ENCODE measurements around the gene GCC2. TPM values are rescaled to one million over a fixed set of nuclear protein-coding genes. Genes with fewer than 3 reads are reported as not detected.

The GCC2 gene
- total and polyA plus RNA-seq, 9 of the 15 experiments (the other 6 are each of a cell fraction or from before 2014, with no cell fraction given), result 11.4 to 35.7 (median 19.9) TPM

GRCh38 chr2:108533832-108534583 lies 85.0 kb downstream of the GCC2 start, which contains the start of gene LIMS1:
TSS of gene LIMS1 (plus strand) at chr2:108534470. CDS start at chr2:108534563, 93 bp downstream.
- Histone ChIP-seq H3K9me1 (ENCODE audit: control insufficient read depth, insufficient read depth, low read length) (no peaks in the 10 kb centered on the region), H4K20me1 (replicated peaks; ENCODE audit: control insufficient read depth, insufficient read depth, low read length) (peaks cover 16% of the 10 kb centered on the region; the same call in 1 of the 2 replicates), H3K9ac (ENCODE audit: insufficient read depth in 1 of 2, low read depth in 2 of 2, low read length in 2 of 2) (peak within 1 kb of the TSS; percentile 83 to 97), H2AFZ (ENCODE audit: low read depth, low read length) (peak within 1 kb of the TSS; percentile 95), H3K27ac (ENCODE audit: extremely low read depth, low read depth, low read length) (peak within 1 kb of the TSS; percentile 93), H3K36me3 (ENCODE audit: control insufficient read depth, insufficient read depth, low read length) (peaks cover 3% of the 10 kb centered on the region; the same call in 2 of the 3 replicates), H3K27me3 (ENCODE audit: control insufficient read depth in 2 of 2, insufficient read depth in 2 of 2, low read length in 2 of 2) (no peaks in the 10 kb centered on the region), H3K4me1 (replicated peaks in 1 of 2; ENCODE audit: control insufficient read depth in 2 of 2, insufficient read depth in 2 of 2, low read length in 2 of 2) (peaks cover 23 to 25% of the 10 kb centered on the region in 2 experiments), H3K4me2 (ENCODE audit: insufficient read depth, low read length) (peak within 1 kb of the TSS; percentile 88), H3K79me2 (ENCODE audit: control insufficient read depth, insufficient read depth, low read length) (peaks cover 53% of the 10 kb centered on the region), H3K9me3 (replicated peaks; ENCODE audit: control insufficient read depth, insufficient read depth, low read depth, low read length) (no peaks in the 10 kb centered on the region), H3K4me3 (peak within 1 kb of the TSS; percentile 86)
- WGBS (ENCODE audit: insufficient coverage, low coverage, missing lambda C conversion rate), result under 1% methylated on average over 34 of the region's 87 CpGs
- DNase-seq (ENCODE audit: extremely low read depth in 1 of 4, low spot score in 3 of 4), result peak; percentile 88 to 97 (median 95)
- CTCF ChIA-PET (ENCODE audit: low intra/inter-chr PET ratio), result no interaction called here
- intact Hi-C loops (cut with micrococcal nuclease) (loop anchor here (5.0 kb wide), 1 partner anchor 103 kb away; no protein-coding TSS in a partner anchor), in situ Hi-C loops (cut with MboI) (no loop called here)
- POLR2A ChIA-PET, result interaction anchor here (0.6 to 3.2 kb wide), 11 partner anchors 13 to 823 kb away, joined by 3 to 21 read pairs (median 4); no protein-coding TSS in a partner anchor
- peak; percentile 90 for ATAC-seq
- FAIRE-seq, result no peak
- BruUV-seq (replicated peaks), result no TSS peak
- TF ChIP-seq ZNF41 (CRISPR knock-in tag; conservative IDR thresholded peaks at IDR 0.05), result no peak
- TF ChIP-seq, protein P1, sequence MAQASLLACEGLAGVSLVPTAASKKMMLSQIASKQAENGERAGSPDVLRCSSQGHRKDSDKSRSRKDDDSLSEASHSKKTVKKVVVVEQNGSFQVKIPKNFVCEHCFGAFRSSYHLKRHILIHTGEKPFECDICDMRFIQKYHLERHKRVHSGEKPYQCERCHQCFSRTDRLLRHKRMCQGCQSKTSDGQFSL (CRISPR knock-in tag; IDR thresholded peaks at IDR 0.05), result peak; percentile 89
- TF ChIP-seq, protein P1 (tag; IDR thresholded peaks at IDR 0.05), result peak in 1 of 2 experiments; percentile 75; a peak in 2 of 4 replicates
- no peak for TF ChIP-seq ZBTB11 (CRISPR knock-in tag; IDR thresholded peaks at IDR 0.05)
- TF ChIP-seq NFIC (IDR thresholded peaks at IDR 0.05), result peak; percentile 55
- TF ChIP-seq CTBP1 (IDR thresholded peaks at IDR 0.05; ENCODE audit: borderline replicate concordance), result peak; percentile 30; the same call in 1 of the 2 replicates
- TF ChIP-seq NR2C2 (CRISPR knock-in tag; IDR thresholded peaks at IDR 0.05), result no peak; the same call in 1 of the 2 replicates
- TF ChIP-seq NR2C2 (tag; IDR thresholded peaks at IDR 0.05), result no peak; the same call in 1 of the 2 replicates
- TF ChIP-seq MTA3 (IDR thresholded peaks at IDR 0.05; ENCODE audit: borderline replicate concordance), result peak; percentile 75
- TF ChIP-seq RBM22 (IDR thresholded peaks at IDR 0.05; ENCODE audit: low read depth, low read length, poor library complexity, severe bottlenecking), result no peak
- TF ChIP-seq ERF (CRISPR knock-in tag; IDR thresholded peaks at IDR 0.05), result peak; percentile 86; the same call in 1 of the 2 replicates
- no peak for TF ChIP-seq ZNF75A (CRISPR knock-in tag; IDR thresholded peaks at IDR 0.05)
- no peak for TF ChIP-seq ZNF584 (CRISPR knock-in tag; IDR thresholded peaks at IDR 0.05; ENCODE audit: low read depth)
- peak in 1 of 2 experiments; percentile 70; a peak in 1 of 4 replicates for TF ChIP-seq KDM4B (IDR thresholded peaks at IDR 0.05; ENCODE audit: borderline replicate concordance in 2 of 2, low read depth in 1 of 2)
- TF ChIP-seq KAT7 (CRISPR knock-in tag; IDR thresholded peaks at IDR 0.05; ENCODE audit: borderline replicate concordance), result peak; percentile 98; the same call in 1 of the 2 replicates
- 0 out of 2 replicates have a peak, but pooled peaks have one; percentile 19 for TF ChIP-seq CREB1 (IDR thresholded peaks at IDR 0.05)
- peak; percentile 43; the same call in 1 of the 2 replicates for TF ChIP-seq CREB1 (CRISPR knock-in tag; IDR thresholded peaks at IDR 0.05)
